Fibroblast of skin of right biceps (primary cell): ENCODE data around the gene ATL3.
A peak's percentile ranks its signal among the peaks of the same experiment; 100 is the strongest.
"Not testable (repeated sequence)": the region's sequence is repeated elsewhere in the genome, so short reads cannot be mapped to it uniquely, and the experiment has no call there.

Experiments used
- DNase-seq: peaks from one replicate; pipeline ENCODE4 v3.0.0-alpha.2; 2013

ATL3 gene

GRCh38 chr11:63671322-63672155 is at the start of gene ATL3:
TSS of gene ATL3 (minus strand) at chr11:63671376. CDS start at chr11:63671335, 41 bp downstream.
- peak; percentile 97 for DNase-seq

GRCh38 chr11:63720611-63721010 is 49.4 kb upstream of the ATL3 start:
- DNase-seq: no peak

GRCh38 chr11:63719987-63720386 is 48.8 kb upstream of the ATL3 start:
- DNase-seq: peak; percentile 33

GRCh38 chr11:63719001-63719400 is 47.8 kb upstream of the ATL3 start:
- no peak for DNase-seq

- DNase-seq: no peak
Measured at GRCh38 chr11:63716046-63716445, 44.9 kb upstream of the ATL3 start.

GRCh38 chr11:63713766-63714165 is 42.6 kb upstream of the ATL3 start:
- no peak for DNase-seq

- DNase-seq: no peak
Measured at GRCh38 chr11:63711838-63712237, 40.7 kb upstream of the ATL3 start.

GRCh38 chr11:63710476-63711217 is 39.5 kb upstream of the ATL3 start:
- DNase-seq: peak; percentile 69

- DNase-seq: no peak
Measured at GRCh38 chr11:63709336-63709884, 38.2 kb upstream of the ATL3 start.

- DNase-seq: no peak
Measured at GRCh38 chr11:63708764-63709163, 37.6 kb upstream of the ATL3 start.

- DNase-seq: no peak
Measured at GRCh38 chr11:63705526-63705925, 34.4 kb upstream of the ATL3 start.

GRCh38 chr11:63699896-63700295 is 28.7 kb upstream of the ATL3 start:
- no peak for DNase-seq

GRCh38 chr11:63698976-63699733 is 28.0 kb upstream of the ATL3 start:
- no peak for DNase-seq

GRCh38 chr11:63694596-63694995 is 23.4 kb upstream of the ATL3 start:
- no peak for DNase-seq

GRCh38 chr11:63687845-63688244 is 16.7 kb upstream of the ATL3 start:
- peak; percentile 17 for DNase-seq

- peak; percentile 56 for DNase-seq
Measured at GRCh38 chr11:63686926-63687325, 15.8 kb upstream of the ATL3 start.

- not testable (repeated sequence) for DNase-seq
Measured at GRCh38 chr11:63685158-63685721, 14.1 kb upstream of the ATL3 start.

- peak; percentile 42 for DNase-seq
Measured at GRCh38 chr11:63683133-63683991, 12.2 kb upstream of the ATL3 start.

- DNase-seq: peak; percentile 25
Measured at GRCh38 chr11:63682066-63683021, 11.2 kb upstream of the ATL3 start.

GRCh38 chr11:63681321-63682065 is 10.3 kb upstream of the ATL3 start, which contains the start of gene RTN3:
TSS of gene RTN3 (plus strand) at chr11:63681500. CDS start at chr11:63681637, 137 bp downstream.
- DNase-seq: peak; percentile 97
